ENCODE measurements around the gene EYS. TPM values are rescaled to one million over a fixed set of nuclear protein-coding genes. Genes with fewer than 3 reads are reported as not detected.
"Not testable (repeated sequence)": the region's sequence is repeated elsewhere in the genome, so short reads cannot be mapped to it uniquely, and the experiment has no call there.

EYS gene
- polyA plus RNA-seq, 3 donors = 0.51 to 0.69 (median 0.65) TPM

GRCh38 chr6:65113581-65113980 is 593.4 kb downstream of the EYS start:
- no peak for DNase-seq (ENCODE audit: low read depth in 3 of 3, low spot score in 2 of 3)

- no peak for DNase-seq (ENCODE audit: low read depth in 3 of 3, low spot score in 2 of 3)
Observed at GRCh38 chr6:65112435-65112834, 594.6 kb downstream of the EYS start.

GRCh38 chr6:65110031-65110430 is 597.0 kb downstream of the EYS start:
- no peak for DNase-seq (ENCODE audit: low read depth in 3 of 3, low spot score in 2 of 3)

- no peak for DNase-seq (ENCODE audit: low read depth in 3 of 3, low spot score in 2 of 3)
Observed at GRCh38 chr6:65098349-65098748, 608.7 kb downstream of the EYS start.

- no peak for DNase-seq (ENCODE audit: low read depth in 3 of 3, low spot score in 2 of 3)
Observed at GRCh38 chr6:65091561-65091960, 615.5 kb downstream of the EYS start.

- DNase-seq (ENCODE audit: low read depth in 3 of 3, low spot score in 2 of 3) = no peak
Observed at GRCh38 chr6:65088575-65088974, 618.5 kb downstream of the EYS start.

- no peak for DNase-seq (ENCODE audit: low read depth in 3 of 3, low spot score in 2 of 3)
Observed at GRCh38 chr6:65081756-65082155, 625.3 kb downstream of the EYS start.

- no peak for DNase-seq (ENCODE audit: low read depth in 3 of 3, low spot score in 2 of 3)
Observed at GRCh38 chr6:65075705-65076230, 631.3 kb downstream of the EYS start.

GRCh38 chr6:65072500-65072899 is 634.5 kb downstream of the EYS start:
- no peak for DNase-seq (ENCODE audit: low read depth in 3 of 3, low spot score in 2 of 3)

- DNase-seq (ENCODE audit: low read depth in 3 of 3, low spot score in 2 of 3) = no peak
Observed at GRCh38 chr6:65071480-65071879, 635.5 kb downstream of the EYS start.

GRCh38 chr6:65064844-65065243 is 642.2 kb downstream of the EYS start:
- DNase-seq (ENCODE audit: low read depth in 3 of 3, low spot score in 2 of 3) = no peak

- DNase-seq (ENCODE audit: low read depth in 3 of 3, low spot score in 2 of 3) = no peak
Observed at GRCh38 chr6:65059568-65059967, 647.5 kb downstream of the EYS start.

GRCh38 chr6:65055545-65055944 is 651.5 kb downstream of the EYS start:
- DNase-seq (ENCODE audit: low read depth in 3 of 3, low spot score in 2 of 3) = no peak

- no peak for DNase-seq (ENCODE audit: low read depth in 3 of 3, low spot score in 2 of 3)
Observed at GRCh38 chr6:65052626-65053025, 654.4 kb downstream of the EYS start.

GRCh38 chr6:65045801-65046200 is 661.2 kb downstream of the EYS start:
- no peak for DNase-seq (ENCODE audit: low read depth in 3 of 3, low spot score in 2 of 3)

- no peak for DNase-seq (ENCODE audit: low read depth in 3 of 3, low spot score in 2 of 3)
Observed at GRCh38 chr6:65014006-65014405, 693.0 kb downstream of the EYS start.

- no peak for DNase-seq (ENCODE audit: low read depth in 3 of 3, low spot score in 2 of 3)
Observed at GRCh38 chr6:65006788-65007187, 700.2 kb downstream of the EYS start.

- no peak for DNase-seq (ENCODE audit: low read depth in 3 of 3, low spot score in 2 of 3)
Observed at GRCh38 chr6:65004283-65004682, 702.7 kb downstream of the EYS start.

- DNase-seq (ENCODE audit: low read depth in 3 of 3, low spot score in 2 of 3) = not testable (repeated sequence)
Observed at GRCh38 chr6:65002882-65003281, 704.1 kb downstream of the EYS start.

- DNase-seq (ENCODE audit: low read depth in 3 of 3, low spot score in 2 of 3) = no peak
Observed at GRCh38 chr6:65000815-65001214, 706.2 kb downstream of the EYS start.

- no peak for DNase-seq (ENCODE audit: low read depth in 3 of 3, low spot score in 2 of 3)
Observed at GRCh38 chr6:64998204-64998603, 708.8 kb downstream of the EYS start.

- DNase-seq (ENCODE audit: low read depth in 3 of 3, low spot score in 2 of 3) = no peak
Observed at GRCh38 chr6:64996301-64996700, 710.7 kb downstream of the EYS start.

GRCh38 chr6:64990652-64991304 is 716.2 kb downstream of the EYS start:
- no peak for DNase-seq (ENCODE audit: low read depth in 3 of 3, low spot score in 2 of 3)

All from right renal cortex interstitium (tissue), 3 donors.